ENCODE results near the gene PCDHGB6. TPM values are rescaled to one million over a fixed set of nuclear protein-coding genes. Genes with fewer than 3 reads are reported as not detected.
A peak's percentile ranks its signal among the peaks of the same experiment; 100 is the strongest.

Gene PCDHGB6
- total and polyA plus RNA-seq, 9 of the 15 experiments (the other 6 are each of a cell fraction or from before 2014, with no cell fraction given), result 0.01 to 0.11 (median 0.07) TPM; not detected in 1

GRCh38 chr5:141440341-141440740, 32.5 kb downstream of the PCDHGB6 start (continued):
- no peak for TF ChIP-seq GABPA (tag; conservative IDR thresholded peaks at IDR 0.05; ENCODE audit: low read depth)
- TF ChIP-seq ARNT (IDR thresholded peaks at IDR 0.05), result no peak
- no peak for TF ChIP-seq ZNF134 (CRISPR knock-in tag; conservative IDR thresholded peaks at IDR 0.05)
- TF ChIP-seq GABPB2 (CRISPR knock-in tag; conservative IDR thresholded peaks at IDR 0.05), result no peak

GRCh38 chr5:141441571-141442170, 33.9 kb downstream of the PCDHGB6 start:
- TF ChIP-seq RFX1 (IDR thresholded peaks at IDR 0.05), result no peak
- no peak for TF ChIP-seq KDM2B (CRISPR knock-in tag; IDR thresholded peaks at IDR 0.05)
- TF ChIP-seq EP300 (IDR thresholded peaks at IDR 0.05; ENCODE audit: low read length), result no peak
- 0 out of 2 replicates have a peak, but pooled peaks have one; percentile 19 for TF ChIP-seq L3MBTL2 (IDR thresholded peaks at IDR 0.05)
- TF ChIP-seq CSDE1 (IDR thresholded peaks at IDR 0.05), result no peak
- TF ChIP-seq ARID2 (IDR thresholded peaks at IDR 0.05), result no peak
- H3K4me1 ChIP-seq (replicated peaks in 1 of 2; ENCODE audit: control insufficient read depth in 2 of 2, insufficient read depth in 2 of 2, low read length in 2 of 2), result peaks cover 0 to 6% of the 10 kb centered on the region in 2 experiments; a peak in 1 of 5 replicates
- no peak overlapping the region for H3K27ac ChIP-seq (ENCODE audit: extremely low read depth, low read depth, low read length)
- H3K9me3 ChIP-seq (replicated peaks; ENCODE audit: control insufficient read depth, insufficient read depth, low read depth, low read length), result no peaks in the 10 kb centered on the region
- ChIA-PET POLR2A (interaction anchor here (0.6 to 1.3 kb wide), 3 partner anchors 34 to 687 kb away, joined by 3 read pairs; partner anchors contain the start of gene PCDHGC5), CTCF (ENCODE audit: low intra/inter-chr PET ratio) (no interaction called here)
- no peaks in the 10 kb centered on the region for H3K36me3 ChIP-seq (ENCODE audit: control insufficient read depth, insufficient read depth, low read length)
- intact Hi-C loops (cut with micrococcal nuclease) (no loop called here), in situ Hi-C loops (cut with MboI) (no loop called here)
- no peak overlapping the region for H3K9ac ChIP-seq (ENCODE audit: insufficient read depth in 1 of 2, low read depth in 2 of 2, low read length in 2 of 2)
- BruUV-seq (replicated peaks), result no TSS peak
- no peak overlapping the region for H2AFZ ChIP-seq (ENCODE audit: low read depth, low read length)
- H3K4me3 ChIP-seq, result no peak overlapping the region
- WGBS (ENCODE audit: insufficient coverage, low coverage, missing lambda C conversion rate), result 17% methylated on average over 45 of the region's 50 CpGs
- ATAC-seq (no peak), FAIRE-seq (no peak), DNase-seq (ENCODE audit: extremely low read depth in 1 of 4, low spot score in 3 of 4) (no peak)
- no peaks in the 10 kb centered on the region for H3K9me1 ChIP-seq (ENCODE audit: control insufficient read depth, insufficient read depth, low read length)
- no peak overlapping the region for H3K4me2 ChIP-seq (ENCODE audit: insufficient read depth, low read length)
- H3K27me3 ChIP-seq (ENCODE audit: control insufficient read depth in 2 of 2, insufficient read depth in 2 of 2, low read length in 2 of 2), result peaks cover 0 to 16% of the 10 kb centered on the region in 2 experiments; a peak in 2 of 5 replicates
- no peaks in the 10 kb centered on the region for H3K79me2 ChIP-seq (ENCODE audit: control insufficient read depth, insufficient read depth, low read length)
- H4K20me1 ChIP-seq (replicated peaks; ENCODE audit: control insufficient read depth, insufficient read depth, low read length), result no peaks in the 10 kb centered on the region

Other genes with a start within 250 kb of the PCDHGB6 start
Only the 7 nearest of the 37 such genes appear.
- gene PCDHGB4, start 20.3 kb upstream of the PCDHGB6 start, total RNA-seq (2014; rRNA removed), result 0.14 TPM in 1 of 2 replicates, not detected in the other
- gene PCDHGB4, start 20.3 kb upstream of the PCDHGB6 start, total RNA-seq (2014; rRNA removed; fragmentation: Illumina TruSeq; extraction: Trizol), result 0.03 and 0.04 TPM in 2 replicates
- gene PCDHGB4, start 20.3 kb upstream of the PCDHGB6 start, total RNA-seq (2015; rRNA removed; fragmentation: Illumina TruSeq; extraction: Trizol), result 0.04 TPM in 1 of 2 replicates, not detected in the other
- not detected in 2 replicates for gene PCDHGB4, start 20.3 kb upstream of the PCDHGB6 start, total RNA-seq (2021)
- 0.03 TPM in 2 replicates for gene PCDHGB4, start 20.3 kb upstream of the PCDHGB6 start, polyA plus RNA-seq (2011; rRNA removed)
- gene PCDHGB4, start 20.3 kb upstream of the PCDHGB6 start, polyA plus RNA-seq (2014; fragmentation: Illumina TruSeq; extraction: Trizol), result 0.01 TPM in 1 of 2 replicates, not detected in the other
- gene PCDHGB4, start 20.3 kb upstream of the PCDHGB6 start, polyA plus RNA-seq (2014; fragmentation: Nextera tagmentation; extraction: Ambion mirVana), result not detected
- not detected in 2 replicates for gene PCDHGB4, start 20.3 kb upstream of the PCDHGB6 start, polyA plus RNA-seq (2014; rRNA removed)
- gene PCDHGA8, start 15.4 kb upstream of the PCDHGB6 start, total RNA-seq (2014; rRNA removed), result 0.04 and 0.09 TPM in 2 replicates
- 0.04 and 0.06 TPM in 2 replicates for gene PCDHGA8, start 15.4 kb upstream of the PCDHGB6 start, total RNA-seq (2014; rRNA removed; fragmentation: Illumina TruSeq; extraction: Trizol)
- 0.08 and 0.11 TPM in 2 replicates for gene PCDHGA8, start 15.4 kb upstream of the PCDHGB6 start, total RNA-seq (2015; rRNA removed; fragmentation: Illumina TruSeq; extraction: Trizol)
- 0.07 and 0.18 TPM in 2 replicates for gene PCDHGA8, start 15.4 kb upstream of the PCDHGB6 start, total RNA-seq (2021)
- gene PCDHGA8, start 15.4 kb upstream of the PCDHGB6 start, polyA plus RNA-seq (2011; rRNA removed), result 0.01 and 0.07 TPM in 2 replicates
- gene PCDHGA8, start 15.4 kb upstream of the PCDHGB6 start, polyA plus RNA-seq (2014; fragmentation: Illumina TruSeq; extraction: Trizol), result 0.06 and 0.10 TPM in 2 replicates
- gene PCDHGA8, start 15.4 kb upstream of the PCDHGB6 start, polyA plus RNA-seq (2014; fragmentation: Nextera tagmentation; extraction: Ambion mirVana), result not detected
- 0.07 and 0.13 TPM in 2 replicates for gene PCDHGA8, start 15.4 kb upstream of the PCDHGB6 start, polyA plus RNA-seq (2014; rRNA removed)
- 0.05 TPM in 1 of 2 replicates, not detected in the other for gene PCDHGB5, start 10.1 kb upstream of the PCDHGB6 start, total RNA-seq (2014; rRNA removed)
- gene PCDHGB5, start 10.1 kb upstream of the PCDHGB6 start, total RNA-seq (2014; rRNA removed; fragmentation: Illumina TruSeq; extraction: Trizol), result 0.13 and 0.15 TPM in 2 replicates
- gene PCDHGB5, start 10.1 kb upstream of the PCDHGB6 start, total RNA-seq (2015; rRNA removed; fragmentation: Illumina TruSeq; extraction: Trizol), result 0.11 and 0.19 TPM in 2 replicates
- gene PCDHGB5, start 10.1 kb upstream of the PCDHGB6 start, total RNA-seq (2021), result 0.18 and 0.29 TPM in 2 replicates
- gene PCDHGB5, start 10.1 kb upstream of the PCDHGB6 start, polyA plus RNA-seq (2011; rRNA removed), result 0.21 TPM in 1 of 2 replicates, not detected in the other
- 0.07 and 0.14 TPM in 2 replicates for gene PCDHGB5, start 10.1 kb upstream of the PCDHGB6 start, polyA plus RNA-seq (2014; fragmentation: Illumina TruSeq; extraction: Trizol)
- not detected for gene PCDHGB5, start 10.1 kb upstream of the PCDHGB6 start, polyA plus RNA-seq (2014; fragmentation: Nextera tagmentation; extraction: Ambion mirVana)
- 0.12 and 0.16 TPM in 2 replicates for gene PCDHGB5, start 10.1 kb upstream of the PCDHGB6 start, polyA plus RNA-seq (2014; rRNA removed)
- 0.09 TPM in 1 of 2 replicates, not detected in the other for gene PCDHGA9, start 5.2 kb upstream of the PCDHGB6 start, total RNA-seq (2014; rRNA removed)
- 0.06 and 0.15 TPM in 2 replicates for gene PCDHGA9, start 5.2 kb upstream of the PCDHGB6 start, total RNA-seq (2014; rRNA removed; fragmentation: Illumina TruSeq; extraction: Trizol)
- 0.11 TPM in 2 replicates for gene PCDHGA9, start 5.2 kb upstream of the PCDHGB6 start, total RNA-seq (2015; rRNA removed; fragmentation: Illumina TruSeq; extraction: Trizol)
- gene PCDHGA9, start 5.2 kb upstream of the PCDHGB6 start, total RNA-seq (2021), result 0.18 and 0.20 TPM in 2 replicates
- gene PCDHGA9, start 5.2 kb upstream of the PCDHGB6 start, polyA plus RNA-seq (2011; rRNA removed), result 0.11 TPM in 1 of 2 replicates, not detected in the other
- 0.07 TPM in 1 of 2 replicates, not detected in the other for gene PCDHGA9, start 5.2 kb upstream of the PCDHGB6 start, polyA plus RNA-seq (2014; fragmentation: Illumina TruSeq; extraction: Trizol)
- gene PCDHGA9, start 5.2 kb upstream of the PCDHGB6 start, polyA plus RNA-seq (2014; fragmentation: Nextera tagmentation; extraction: Ambion mirVana), result not detected
- 0.03 TPM in 1 of 2 replicates, not detected in the other for gene PCDHGA9, start 5.2 kb upstream of the PCDHGB6 start, polyA plus RNA-seq (2014; rRNA removed)
- gene PCDHGA10, start 5.0 kb downstream of the PCDHGB6 start, total RNA-seq (2014; rRNA removed), result 0.04 and 0.05 TPM in 2 replicates
- 0.06 and 0.07 TPM in 2 replicates for gene PCDHGA10, start 5.0 kb downstream of the PCDHGB6 start, total RNA-seq (2014; rRNA removed; fragmentation: Illumina TruSeq; extraction: Trizol)
- gene PCDHGA10, start 5.0 kb downstream of the PCDHGB6 start, total RNA-seq (2015; rRNA removed; fragmentation: Illumina TruSeq; extraction: Trizol), result 0.08 and 0.11 TPM in 2 replicates
- gene PCDHGA10, start 5.0 kb downstream of the PCDHGB6 start, total RNA-seq (2021), result 0.07 and 0.13 TPM in 2 replicates
- gene PCDHGA10, start 5.0 kb downstream of the PCDHGB6 start, polyA plus RNA-seq (2011; rRNA removed), result 0.03 TPM in 1 of 2 replicates, not detected in the other
- 0.06 TPM in 1 of 2 replicates, not detected in the other for gene PCDHGA10, start 5.0 kb downstream of the PCDHGB6 start, polyA plus RNA-seq (2014; fragmentation: Illumina TruSeq; extraction: Trizol)
- gene PCDHGA10, start 5.0 kb downstream of the PCDHGB6 start, polyA plus RNA-seq (2014; fragmentation: Nextera tagmentation; extraction: Ambion mirVana), result under 1 TPM; 0.01 to 0.04 TPM
- gene PCDHGA10, start 5.0 kb downstream of the PCDHGB6 start, polyA plus RNA-seq (2014; rRNA removed), result 0.01 TPM in 1 of 2 replicates, not detected in the other
- gene PCDHGB7, start 9.7 kb downstream of the PCDHGB6 start, total RNA-seq (2014; rRNA removed), result 0.04 TPM in 1 of 2 replicates, not detected in the other
- not detected in 2 replicates for gene PCDHGB7, start 9.7 kb downstream of the PCDHGB6 start, total RNA-seq (2014; rRNA removed; fragmentation: Illumina TruSeq; extraction: Trizol)
- 0.08 TPM in 1 of 2 replicates, not detected in the other for gene PCDHGB7, start 9.7 kb downstream of the PCDHGB6 start, total RNA-seq (2015; rRNA removed; fragmentation: Illumina TruSeq; extraction: Trizol)
- 0.04 and 0.09 TPM in 2 replicates for gene PCDHGB7, start 9.7 kb downstream of the PCDHGB6 start, total RNA-seq (2021)
- not detected in 2 replicates for gene PCDHGB7, start 9.7 kb downstream of the PCDHGB6 start, polyA plus RNA-seq (2011; rRNA removed)
- not detected in 2 replicates for gene PCDHGB7, start 9.7 kb downstream of the PCDHGB6 start, polyA plus RNA-seq (2014; fragmentation: Illumina TruSeq; extraction: Trizol)
- not detected for gene PCDHGB7, start 9.7 kb downstream of the PCDHGB6 start, polyA plus RNA-seq (2014; fragmentation: Nextera tagmentation; extraction: Ambion mirVana)
- not detected in 2 replicates for gene PCDHGB7, start 9.7 kb downstream of the PCDHGB6 start, polyA plus RNA-seq (2014; rRNA removed)
- 0.04 and 0.05 TPM in 2 replicates for gene PCDHGA11, start 13.0 kb downstream of the PCDHGB6 start, total RNA-seq (2014; rRNA removed)
- gene PCDHGA11, start 13.0 kb downstream of the PCDHGB6 start, total RNA-seq (2014; rRNA removed; fragmentation: Illumina TruSeq; extraction: Trizol), result 0.04 and 0.06 TPM in 2 replicates
- gene PCDHGA11, start 13.0 kb downstream of the PCDHGB6 start, total RNA-seq (2015; rRNA removed; fragmentation: Illumina TruSeq; extraction: Trizol), result 0.07 and 0.08 TPM in 2 replicates
- gene PCDHGA11, start 13.0 kb downstream of the PCDHGB6 start, total RNA-seq (2021), result 0.04 TPM in 1 of 2 replicates, not detected in the other
- 0.01 TPM in 1 of 2 replicates, not detected in the other for gene PCDHGA11, start 13.0 kb downstream of the PCDHGB6 start, polyA plus RNA-seq (2011; rRNA removed)
- 0.04 TPM in 1 of 2 replicates, not detected in the other for gene PCDHGA11, start 13.0 kb downstream of the PCDHGB6 start, polyA plus RNA-seq (2014; fragmentation: Illumina TruSeq; extraction: Trizol)
- not detected for gene PCDHGA11, start 13.0 kb downstream of the PCDHGB6 start, polyA plus RNA-seq (2014; fragmentation: Nextera tagmentation; extraction: Ambion mirVana)
- not detected in 2 replicates for gene PCDHGA11, start 13.0 kb downstream of the PCDHGB6 start, polyA plus RNA-seq (2014; rRNA removed)

Data from K562 (cell line).